Jurkat, Clone E6-1 (cell line): ENCODE results near the gene SPOCD1.

Experiments used
- DNase-seq: peaks from one replicate; pipeline ENCODE4 v3.0.0-alpha.2; 2011; ENCODE audit warnings: low read depth, low spot score
- H3K4me3 ChIP-seq: 2 replicates; pipeline ENCODE4 v1.5.1; 2011; ENCODE audit warnings: mild to moderate bottlenecking, low read length, control low read depth, moderate library complexity

Gene SPOCD1

DNA sequence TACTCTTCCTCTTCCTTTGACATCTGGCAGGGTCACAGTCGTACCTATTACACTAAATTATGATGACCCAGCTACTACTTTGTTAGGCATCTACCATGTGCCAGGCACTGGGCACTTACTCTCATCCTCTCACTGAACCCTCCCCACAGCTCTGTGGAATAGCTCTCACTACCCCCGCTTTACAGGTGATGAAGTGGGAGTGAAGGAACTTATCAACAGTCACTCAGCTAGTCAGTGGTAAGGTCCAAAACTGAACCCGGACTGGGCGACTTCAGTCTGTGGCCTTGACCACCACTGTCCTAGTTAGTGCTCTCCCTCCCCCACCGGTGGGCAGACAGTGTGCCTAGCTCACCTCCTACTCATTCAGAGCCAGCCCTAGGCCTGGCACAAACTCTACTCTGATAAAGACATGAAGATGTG lies 64.0 kb downstream of the SPOCD1 start:
- no peak overlapping the region for H3K4me3 ChIP-seq
- no peak for DNase-seq

DNA sequence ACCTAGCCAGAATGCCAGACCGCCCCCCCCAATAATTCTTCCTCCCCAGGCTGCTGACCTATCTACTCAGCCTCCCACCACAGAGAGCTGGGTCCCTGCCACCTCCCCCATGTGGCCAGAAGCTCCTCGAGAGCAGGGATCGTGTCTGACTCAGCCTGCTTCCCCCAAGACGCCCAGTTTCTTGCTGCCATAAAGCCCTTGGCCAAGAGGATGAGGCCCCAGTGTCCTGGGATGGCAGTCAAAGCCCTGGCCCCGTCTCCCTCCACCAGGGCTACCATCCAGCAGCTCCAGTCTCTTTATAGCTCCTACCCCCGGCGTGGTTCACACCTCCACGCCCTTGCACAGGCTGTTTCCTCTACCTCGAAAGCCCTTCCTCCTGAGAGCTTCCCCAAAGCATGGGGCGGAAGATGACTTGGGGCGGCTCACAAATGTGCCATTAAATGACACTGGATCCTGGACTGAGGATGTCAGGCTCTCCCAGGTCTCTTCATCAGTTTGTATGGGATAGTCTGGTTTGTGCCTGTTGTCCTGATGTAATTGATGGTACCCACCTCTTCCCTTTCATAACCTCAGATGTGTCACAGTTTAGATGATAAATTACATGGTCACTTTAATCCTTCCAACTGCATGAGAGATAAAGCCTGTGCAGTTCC lies 64.8 kb downstream of the SPOCD1 start:
- DNase-seq, result no peak
- no peak overlapping the region for H3K4me3 ChIP-seq

DNA sequence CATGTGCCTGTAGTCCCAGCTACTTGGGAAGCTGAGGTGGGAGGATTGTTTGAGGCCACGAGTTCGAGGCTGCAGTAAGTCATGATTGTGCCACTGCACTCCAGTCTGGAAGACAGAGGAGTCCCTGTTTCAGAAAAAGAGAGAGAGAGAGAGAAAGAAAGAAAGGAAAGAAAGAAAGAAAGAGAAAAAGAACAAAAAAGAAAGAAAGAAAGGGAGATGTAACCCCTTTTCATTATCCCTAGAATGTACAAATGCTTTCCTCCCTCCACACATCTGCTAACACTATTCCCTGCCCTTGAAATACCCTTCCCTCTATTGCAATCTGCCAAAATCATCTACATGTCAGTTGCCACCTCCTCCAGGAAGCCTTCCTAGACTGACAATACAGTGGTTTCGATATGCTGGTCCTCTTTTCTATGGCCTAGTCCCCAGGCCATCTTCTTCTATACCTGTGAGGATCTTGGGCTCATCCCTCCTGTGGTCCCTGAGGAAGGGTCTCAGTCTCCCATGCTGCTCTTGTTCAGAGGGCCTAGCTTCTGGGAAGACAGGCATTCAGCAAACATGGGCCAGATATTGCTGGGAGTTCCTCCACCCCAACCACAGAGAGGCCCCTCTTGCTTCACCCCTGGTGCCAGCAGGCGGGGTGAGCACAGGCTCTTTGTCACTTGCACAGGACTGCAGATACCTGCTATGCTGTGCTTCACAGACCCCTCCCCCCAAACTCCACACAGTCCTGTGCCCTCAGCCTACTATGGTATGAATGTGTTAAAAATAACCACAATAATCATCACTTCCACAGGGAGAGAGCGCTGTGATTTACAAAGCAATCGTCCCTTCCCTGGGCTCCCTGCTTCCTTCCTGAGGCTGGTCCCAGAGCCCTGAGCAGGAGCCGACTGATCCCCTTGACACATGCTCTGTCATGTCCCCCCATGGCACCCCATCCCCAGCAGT lies 65.8 kb downstream of the SPOCD1 start:
- no peak overlapping the region for H3K4me3 ChIP-seq
- no peak for DNase-seq

DNA sequence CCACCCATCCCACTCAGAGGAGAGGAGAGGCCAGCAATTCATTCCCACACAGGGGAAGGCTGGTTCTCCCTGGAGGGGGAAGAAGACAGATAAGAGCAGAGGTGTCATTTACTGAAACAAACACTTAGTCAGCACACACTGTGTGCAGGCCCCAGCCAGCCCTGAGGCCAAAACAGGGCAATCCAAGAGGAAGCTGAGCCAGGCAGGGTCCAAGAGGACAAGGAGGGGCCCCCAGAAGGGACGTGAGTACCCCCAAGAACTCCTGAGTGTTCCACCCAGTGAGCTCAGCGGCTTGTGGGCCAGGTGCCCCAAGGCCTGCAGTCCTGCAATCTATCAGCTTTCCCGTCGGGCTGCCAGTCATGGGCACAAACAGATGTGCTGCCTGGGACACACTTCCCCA lies 67.5 kb downstream of the SPOCD1 start:
- DNase-seq, result no peak
- no peak overlapping the region for H3K4me3 ChIP-seq

DNA sequence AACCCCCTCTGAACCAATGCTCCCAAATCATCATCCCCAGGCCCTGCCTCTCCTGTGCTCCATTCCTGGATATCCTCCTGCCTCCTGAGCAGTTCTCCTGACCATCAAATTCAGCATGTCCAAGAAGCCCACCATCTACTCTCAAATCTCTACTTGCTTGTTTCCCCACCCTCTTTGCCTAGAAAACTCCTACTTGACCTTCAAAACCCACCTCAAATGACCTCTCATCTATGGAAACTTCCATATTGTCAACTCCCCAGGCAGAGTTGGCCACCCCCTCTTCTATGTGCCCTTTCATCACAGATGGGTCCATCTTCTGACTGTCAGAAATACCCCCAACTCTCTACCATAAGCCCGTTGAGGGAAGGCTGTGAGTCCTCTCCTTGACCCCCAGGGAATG lies 68.5 kb downstream of the SPOCD1 start:
- no peak for DNase-seq
- H3K4me3 ChIP-seq, result no peak overlapping the region

DNA sequence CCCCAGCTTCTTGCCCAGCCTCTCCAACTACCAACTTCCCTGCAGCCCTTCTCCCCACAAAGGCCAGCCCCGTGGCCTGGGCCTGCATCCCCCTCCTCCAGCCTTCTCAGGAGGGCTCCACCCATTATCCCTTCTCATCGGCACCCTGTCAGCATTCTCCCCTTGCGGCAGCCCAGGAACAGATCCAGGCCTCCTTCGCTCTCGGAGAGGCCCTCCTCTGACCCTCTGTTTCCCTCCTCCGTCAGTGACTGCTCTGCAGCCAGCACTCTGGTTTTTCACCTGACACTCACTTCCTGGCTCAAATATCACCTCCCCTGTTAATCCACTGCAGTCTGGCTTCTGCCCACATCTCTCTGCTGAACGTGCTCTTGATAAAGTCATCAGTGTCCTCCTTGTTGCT lies 69.1 kb downstream of the SPOCD1 start:
- no peak for DNase-seq
- H3K4me3 ChIP-seq, result no peak overlapping the region

DNA sequence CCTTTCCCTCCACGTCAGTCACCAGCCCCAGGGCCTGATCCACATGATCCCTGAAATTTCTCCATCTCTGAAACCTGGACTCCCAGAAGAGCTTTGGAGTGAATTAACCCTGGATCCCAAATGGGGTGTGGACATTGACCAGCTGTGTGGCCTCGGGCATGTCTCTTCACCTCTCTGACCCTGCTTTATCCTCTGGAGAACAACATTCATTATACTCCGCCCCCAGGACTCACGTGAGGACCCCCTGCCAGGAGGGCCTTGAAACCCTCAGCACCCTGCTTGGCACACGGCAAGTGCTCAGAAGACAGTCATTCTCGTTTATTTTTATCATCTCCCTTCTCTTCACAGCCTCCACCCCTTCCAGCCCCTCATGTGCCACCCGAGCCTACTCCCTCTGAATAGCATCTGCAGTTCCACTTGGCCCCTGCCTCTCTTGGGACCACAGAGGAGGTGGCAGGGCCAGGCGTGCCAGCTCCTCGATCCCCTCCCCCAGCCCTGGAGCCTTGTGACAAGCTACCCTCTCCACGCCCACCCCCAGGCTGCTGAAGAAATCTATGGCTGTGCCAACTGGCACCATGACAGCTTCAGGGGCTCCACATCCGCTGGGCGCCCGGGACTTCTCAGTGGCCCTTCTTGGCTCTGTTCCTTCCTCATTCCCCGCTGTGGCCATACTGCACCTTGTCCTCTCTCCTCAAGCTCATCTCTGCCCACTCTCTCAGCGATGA lies 69.7 kb downstream of the SPOCD1 start:
- no peak for DNase-seq
- no peak overlapping the region for H3K4me3 ChIP-seq

DNA sequence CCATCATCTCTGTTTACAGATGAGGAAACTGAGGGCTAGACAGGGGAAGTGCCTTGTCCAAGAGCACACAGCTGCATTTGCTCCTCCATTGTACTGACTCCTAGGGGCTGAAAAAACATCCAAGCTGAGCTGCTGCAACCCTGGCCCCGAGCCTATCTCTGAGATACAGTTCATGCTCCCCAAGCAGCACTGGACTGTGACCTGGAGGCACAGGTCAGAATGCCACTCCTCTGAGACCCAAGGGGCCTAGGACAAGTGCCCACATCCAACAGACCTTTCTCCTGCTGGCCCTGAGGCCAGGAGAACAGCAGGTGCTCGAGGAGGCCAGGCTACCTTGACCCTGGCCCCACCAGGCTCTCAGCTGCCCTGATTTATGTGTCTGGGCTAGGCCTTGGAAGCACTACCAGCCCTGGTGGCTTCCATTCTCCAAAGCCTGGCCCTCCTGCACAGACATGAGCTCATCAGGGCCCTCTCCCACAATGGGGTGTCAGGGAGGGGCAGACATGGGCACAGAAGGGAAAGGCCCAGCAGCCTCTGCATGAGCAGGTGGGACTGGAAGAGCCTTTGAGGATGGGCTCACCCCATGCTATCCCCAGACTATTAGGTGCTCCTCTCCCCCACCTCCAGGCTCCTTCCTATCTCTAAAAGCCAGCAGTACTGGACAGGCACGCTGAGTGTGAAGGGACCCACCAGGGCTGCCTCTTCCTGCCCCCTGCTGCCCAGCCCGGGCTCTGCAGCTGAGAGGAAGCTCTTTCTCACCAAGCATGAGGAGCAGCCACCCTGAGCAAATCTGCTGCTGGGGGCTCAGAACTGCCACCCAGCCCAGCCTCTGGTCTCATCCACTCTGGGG lies 70.5 kb downstream of the SPOCD1 start:
- H3K4me3 ChIP-seq, result no peak overlapping the region
- no peak for DNase-seq

DNA sequence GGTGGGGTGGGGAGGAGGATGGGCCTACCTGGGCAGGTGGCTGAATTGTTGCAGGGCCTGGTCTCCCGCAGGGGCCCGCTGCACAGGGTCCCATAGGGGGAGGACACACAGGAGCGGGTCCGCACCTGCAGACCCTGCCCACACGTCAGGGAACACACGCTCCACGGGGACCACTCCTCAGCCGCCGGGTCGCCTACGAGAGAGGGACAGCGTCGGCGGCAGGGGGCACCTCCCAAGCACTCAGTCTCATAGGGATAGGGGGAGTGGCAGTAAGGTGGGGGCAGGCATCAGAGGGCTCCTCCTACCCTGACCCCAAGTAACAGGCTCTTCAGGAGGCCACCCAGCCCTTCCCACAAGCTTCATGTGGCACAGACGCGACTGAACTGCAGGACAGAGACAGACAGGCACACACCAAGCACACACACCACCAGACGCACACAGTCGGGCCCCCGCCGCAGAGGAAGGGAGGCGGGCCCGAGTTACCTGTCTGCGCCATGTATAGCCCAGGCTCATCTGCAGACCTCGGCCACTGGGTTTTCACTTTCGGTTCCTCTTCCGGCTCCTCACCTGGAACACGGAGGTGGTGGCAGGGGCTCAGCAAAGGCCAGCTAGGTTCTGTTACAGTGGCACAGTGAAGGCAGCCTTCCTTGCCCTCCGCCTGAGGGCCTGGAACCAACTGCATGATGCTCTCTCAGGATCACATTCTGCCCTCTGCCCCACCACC lies 71.5 kb downstream of the SPOCD1 start:
- no peak for DNase-seq
- H3K4me3 ChIP-seq, result no peak overlapping the region

DNA sequence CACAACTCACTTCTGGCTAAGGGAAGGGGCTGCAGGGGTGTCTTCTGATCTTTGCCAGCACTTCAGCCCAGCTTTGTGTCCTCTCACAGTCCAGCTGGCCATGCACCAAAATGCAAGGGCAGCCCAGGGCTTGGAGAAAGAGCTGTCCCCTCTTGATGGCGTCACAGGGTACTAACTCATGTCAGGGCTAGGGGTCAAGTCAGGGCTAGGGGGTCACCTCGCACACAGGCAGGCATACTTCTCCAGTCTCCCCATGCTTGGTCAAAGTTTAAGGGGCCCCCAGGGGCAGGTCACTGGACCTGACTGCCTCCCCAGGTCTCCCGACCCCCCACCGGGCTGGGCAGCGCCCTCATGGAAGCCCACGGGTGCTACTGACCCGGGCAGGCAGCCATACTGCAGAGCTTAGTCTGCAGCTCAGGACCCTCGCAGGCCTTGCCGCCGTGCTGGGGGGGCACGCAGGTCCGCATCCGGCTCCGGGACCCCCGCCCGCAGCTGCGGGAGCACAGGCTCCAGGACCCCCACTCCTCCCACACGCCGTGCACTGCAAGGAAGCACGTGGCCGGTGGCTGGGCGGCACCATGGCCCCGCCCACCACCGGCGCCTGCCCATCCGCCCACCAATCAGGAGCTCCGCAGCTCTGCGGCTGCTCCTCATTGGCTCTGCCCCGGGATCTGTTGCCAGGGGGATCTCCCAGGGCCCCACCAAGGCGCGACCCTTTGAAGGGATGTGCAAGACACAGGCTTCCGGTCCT lies 73.2 kb downstream of the SPOCD1 start:
- no peak for DNase-seq
- H3K4me3 ChIP-seq, result no peak overlapping the region
